Measurements from ENCODE around the gene RELB. TPM values are rescaled to one million over a fixed set of nuclear protein-coding genes. Genes with fewer than 3 reads are reported as not detected.

RELB gene
- total and polyA plus RNA-seq, 12 donors, result 2.0 to 39.1 (median 12.0) TPM

GRCh38 chr19:44955505-44956439 is 45.5 kb upstream of the RELB start:
- no peaks in the 10 kb centered on the region for H3K27me3 ChIP-seq
- peak overlapping the region in 4 of 5 donors; percentile 76 to 94 (median 89) for H3K27ac ChIP-seq
- peak overlapping the region; percentile 75 to 88 (median 82) for H3K4me3 ChIP-seq
- peaks cover 0 to 3% of the 10 kb centered on the region in 2 donors for H3K36me3 ChIP-seq (replicated peaks in 1 of 2)
- 3 to 9% (median 5%) methylated on average over 19 to 40 of the region's 40 CpGs for WGBS, 4 donors
- H3K9me3 ChIP-seq (replicated peaks in 1 of 3), result no peaks in the 10 kb centered on the region
- intact Hi-C loops (cut with DNase I), result no loop called here
- peak in 1 of 2 donors; percentile 23 for TF ChIP-seq POLR2A (IDR thresholded peaks at IDR 0.05)
- TF ChIP-seq CTCF (IDR thresholded peaks at IDR 0.05), result no peak
- peaks cover 25 to 70% of the 10 kb centered on the region in 2 donors for H3K4me1 ChIP-seq (replicated peaks in 1 of 2)
- peak in 3 of 7 donors; percentile 27 to 46 (median 36) for DNase-seq

DNA sequence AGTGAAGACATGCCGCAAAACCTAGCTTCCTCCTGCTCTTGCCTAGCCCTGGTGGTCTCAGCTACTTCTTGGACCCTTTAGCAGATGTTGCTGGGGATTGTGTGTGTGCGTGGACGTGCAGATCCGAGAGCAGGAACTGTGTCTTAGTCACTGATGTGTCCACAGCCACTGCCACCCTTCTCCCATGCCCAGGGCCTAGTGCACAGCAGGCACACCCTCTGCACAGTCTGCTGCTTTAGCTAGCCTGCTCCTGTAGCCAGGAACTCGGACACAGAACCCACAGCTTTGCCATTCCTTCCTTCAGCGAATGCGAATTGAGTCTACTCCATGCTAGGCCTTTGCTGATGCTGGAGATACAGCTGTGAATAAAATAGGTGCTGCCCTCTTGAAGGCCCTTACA is 43.7 kb upstream of the RELB start:
- Histone ChIP-seq H3K36me3 (replicated peaks in 1 of 2) (peaks cover 0 to 11% of the 10 kb centered on the region in 2 donors), H3K4me3 (no peak overlapping the region), H3K27me3 (no peaks in the 10 kb centered on the region), H3K4me1 (replicated peaks in 1 of 2) (peaks cover 18 to 67% of the 10 kb centered on the region in 2 donors), H3K9me3 (replicated peaks in 1 of 3) (no peaks in the 10 kb centered on the region), H3K27ac (peak overlapping the region in 4 of 5 donors; percentile 4 to 94 (median 78))
- DNase-seq, result peak in 1 of 7 donors; percentile 45
- intact Hi-C loops (cut with DNase I), result no loop called here
- 49 to 61% (median 58%) methylated on average over 4 to 7 of the region's 7 CpGs for WGBS, 4 donors
- TF ChIP-seq POLR2A (IDR thresholded peaks at IDR 0.05) (peak in 1 of 2 donors; percentile 10), CTCF (IDR thresholded peaks at IDR 0.05) (no peak)

- peak in 6 of 7 donors; percentile 47 to 70 (median 66) for DNase-seq
- intact Hi-C loops (cut with DNase I), result no loop called here
- peaks cover 18 to 67% of the 10 kb centered on the region in 2 donors for H3K4me1 ChIP-seq (replicated peaks in 1 of 2)
Observed at GRCh38 chr19:44958090-44958489, 43.2 kb upstream of the RELB start.

More at GRCh38 chr19:44958090-44958489, 43.2 kb upstream of the RELB start:
- Histone ChIP-seq H3K36me3 (replicated peaks in 1 of 2) (peaks cover 0 to 16% of the 10 kb centered on the region in 2 donors), H3K27ac (peak overlapping the region in 4 of 5 donors; percentile 4 to 94 (median 78)), H3K4me3 (no peak overlapping the region), H3K27me3 (no peaks in the 10 kb centered on the region), H3K9me3 (replicated peaks in 1 of 3) (no peaks in the 10 kb centered on the region)
- TF ChIP-seq POLR2A (IDR thresholded peaks at IDR 0.05) (peak in 1 of 2 donors; percentile 18), CTCF (IDR thresholded peaks at IDR 0.05) (no peak)
- 38 to 52% (median 46%) methylated on average over 7 to 9 of the region's 9 CpGs for WGBS, 4 donors

Measured in adrenal gland (tissue), 12 donors.